T-helper 2 cell treated with Interferon-gamma antibody and Interleukin-4, amounts not matched to agents 5 μg/mL and 100 μg/mL, for 36 hours (primary cell): Measurements from ENCODE around the gene SUV39H2.

ENCODE experiments used
- DNase-seq: peaks from one replicate; pipeline ENCODE4 v3.0.0; 2021; ENCODE audit warnings: low spot score
- H3K27ac Mint-ChIP-seq: one replicate; pipeline ENCODE4 v1.8.0; 2021; ENCODE audit warnings: mild to moderate bottlenecking, mixed read lengths
- H3K27me3 Mint-ChIP-seq: one replicate; pipeline ENCODE4 v1.8.0; 2021; ENCODE audit warnings: low read depth, mixed read lengths
- H3K36me3 Mint-ChIP-seq: one replicate; pipeline ENCODE4 v1.8.0; 2021; ENCODE audit warnings: low read depth, mixed read lengths
- H3K4me1 Mint-ChIP-seq: one replicate; pipeline ENCODE4 v1.8.0; 2021; ENCODE audit warnings: low read depth, mixed read lengths
- H3K4me3 Mint-ChIP-seq: one replicate; pipeline ENCODE4 v1.8.0; 2022; ENCODE audit warnings: mild to moderate bottlenecking, moderate library complexity, mixed read lengths
- H3K9me3 Mint-ChIP-seq: one replicate; pipeline ENCODE4 v1.8.0; 2021; ENCODE audit warnings: mixed read lengths

Gene SUV39H2, protein sequence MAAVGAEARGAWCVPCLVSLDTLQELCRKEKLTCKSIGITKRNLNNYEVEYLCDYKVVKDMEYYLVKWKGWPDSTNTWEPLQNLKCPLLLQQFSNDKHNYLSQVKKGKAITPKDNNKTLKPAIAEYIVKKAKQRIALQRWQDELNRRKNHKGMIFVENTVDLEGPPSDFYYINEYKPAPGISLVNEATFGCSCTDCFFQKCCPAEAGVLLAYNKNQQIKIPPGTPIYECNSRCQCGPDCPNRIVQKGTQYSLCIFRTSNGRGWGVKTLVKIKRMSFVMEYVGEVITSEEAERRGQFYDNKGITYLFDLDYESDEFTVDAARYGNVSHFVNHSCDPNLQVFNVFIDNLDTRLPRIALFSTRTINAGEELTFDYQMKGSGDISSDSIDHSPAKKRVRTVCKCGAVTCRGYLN

DNA sequence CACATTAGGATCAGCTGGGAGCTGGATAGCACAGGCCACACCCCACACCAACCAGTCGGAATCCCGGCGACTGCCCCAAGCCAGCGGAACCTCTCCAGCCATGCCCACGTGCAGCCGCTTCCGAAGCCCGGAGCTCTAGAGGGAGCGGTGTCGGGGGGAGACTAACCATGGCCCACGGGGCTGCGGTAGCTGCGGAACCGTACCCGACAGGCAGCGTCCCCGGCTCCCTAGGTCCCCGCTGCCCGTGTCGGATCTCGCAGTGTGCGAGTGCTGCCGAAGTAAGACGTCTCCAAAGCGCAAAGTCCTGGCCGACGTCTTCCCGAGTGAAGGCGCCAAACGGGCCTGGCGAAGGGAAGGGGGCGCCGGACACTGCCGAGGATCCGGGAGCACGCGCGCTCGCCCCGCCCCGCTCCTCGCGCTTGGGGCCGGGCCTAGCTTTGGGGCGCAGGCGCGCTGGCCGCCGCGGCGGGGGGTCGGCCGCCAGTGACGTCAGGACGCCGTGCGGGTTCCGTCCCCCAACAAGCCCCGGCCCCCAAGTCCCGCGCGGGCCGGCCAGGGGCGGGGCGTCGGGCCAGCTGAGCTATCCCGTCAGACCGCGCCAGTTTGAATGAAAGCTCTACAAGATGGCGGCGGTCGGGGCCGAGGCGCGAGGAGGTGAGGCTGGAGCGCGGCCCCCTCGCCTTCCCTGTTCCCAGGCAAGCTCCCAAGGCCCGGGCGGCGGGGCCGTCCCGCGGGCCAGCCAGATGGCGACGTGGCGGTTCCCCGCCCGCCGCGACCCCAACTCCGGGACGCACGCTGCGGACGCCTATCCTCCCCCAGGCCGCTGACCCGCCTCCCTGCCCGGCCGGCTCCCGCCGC is at the start of gene SUV39H2:
SUV39H2 (plus strand) TSS at position 601 of the 858 bp plus-strand sequence; CDS start at position 624, 23 bp downstream.
- H3K4me3 Mint-ChIP-seq = peak within 1 kb of the TSS; percentile 97

DNA sequence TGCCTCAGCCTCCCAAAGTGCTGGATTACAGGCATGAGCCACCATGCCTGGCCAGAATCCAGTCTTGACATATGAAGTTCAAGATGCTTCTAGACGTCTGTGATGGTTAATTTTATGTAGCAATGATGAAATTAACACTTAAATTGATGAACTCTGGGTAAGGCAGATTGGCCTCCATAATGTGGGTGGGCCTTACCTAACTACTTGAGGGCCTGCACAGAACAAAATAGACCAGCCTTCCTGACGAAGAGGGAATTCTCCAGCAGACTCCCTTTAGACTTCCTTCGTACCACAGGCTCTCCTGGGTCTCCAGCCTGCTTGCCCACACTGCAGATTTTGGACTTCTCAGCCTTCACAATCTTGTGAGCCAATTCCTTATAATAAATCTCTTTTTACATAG is 45.6 kb upstream of the SUV39H2 start:
- no peaks in the 10 kb centered on the region for H3K9me3 Mint-ChIP-seq
- DNase-seq = no peak
- no peaks in the 10 kb centered on the region for H3K27me3 Mint-ChIP-seq
- no peak overlapping the region for H3K27ac Mint-ChIP-seq
- H3K36me3 Mint-ChIP-seq = no peaks in the 10 kb centered on the region
- H3K4me3 Mint-ChIP-seq = no peak overlapping the region
- H3K4me1 Mint-ChIP-seq = peaks cover 7% of the 10 kb centered on the region

More for the DNA sequence above, at the start of gene SUV39H2:
- Mint-ChIP-seq H3K9me3 (no peaks in the 10 kb centered on the region), H3K4me1 (peaks cover 40% of the 10 kb centered on the region), H3K27me3 (no peaks in the 10 kb centered on the region), H3K36me3 (peaks cover 14% of the 10 kb centered on the region), H3K27ac (peak within 1 kb of the TSS; percentile 88)
- peak; percentile 95 for DNase-seq

DNA sequence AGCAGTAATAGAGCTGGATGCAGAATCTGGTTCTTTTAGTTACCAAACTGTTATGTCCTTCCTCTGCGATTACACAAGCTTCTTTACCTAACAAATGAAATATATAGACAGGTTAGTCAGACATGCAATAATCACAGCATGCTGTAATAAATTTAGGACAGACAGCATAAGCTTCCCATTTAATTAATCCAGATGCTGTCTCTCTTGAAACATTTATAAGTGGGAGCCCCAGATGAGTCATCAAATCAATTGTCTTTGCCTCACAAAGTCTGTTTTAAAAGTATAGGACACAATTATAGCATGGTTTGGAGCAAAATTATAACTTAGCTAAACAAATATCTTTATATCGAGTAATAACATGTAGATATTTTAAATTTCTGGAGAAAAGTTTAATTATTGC is 42.5 kb upstream of the SUV39H2 start:
- Mint-ChIP-seq H3K9me3 (no peaks in the 10 kb centered on the region), H3K4me3 (no peak overlapping the region), H3K36me3 (peaks cover 16% of the 10 kb centered on the region), H3K4me1 (peaks cover 23% of the 10 kb centered on the region), H3K27ac (no peak overlapping the region), H3K27me3 (no peaks in the 10 kb centered on the region)
- no peak for DNase-seq

DNA sequence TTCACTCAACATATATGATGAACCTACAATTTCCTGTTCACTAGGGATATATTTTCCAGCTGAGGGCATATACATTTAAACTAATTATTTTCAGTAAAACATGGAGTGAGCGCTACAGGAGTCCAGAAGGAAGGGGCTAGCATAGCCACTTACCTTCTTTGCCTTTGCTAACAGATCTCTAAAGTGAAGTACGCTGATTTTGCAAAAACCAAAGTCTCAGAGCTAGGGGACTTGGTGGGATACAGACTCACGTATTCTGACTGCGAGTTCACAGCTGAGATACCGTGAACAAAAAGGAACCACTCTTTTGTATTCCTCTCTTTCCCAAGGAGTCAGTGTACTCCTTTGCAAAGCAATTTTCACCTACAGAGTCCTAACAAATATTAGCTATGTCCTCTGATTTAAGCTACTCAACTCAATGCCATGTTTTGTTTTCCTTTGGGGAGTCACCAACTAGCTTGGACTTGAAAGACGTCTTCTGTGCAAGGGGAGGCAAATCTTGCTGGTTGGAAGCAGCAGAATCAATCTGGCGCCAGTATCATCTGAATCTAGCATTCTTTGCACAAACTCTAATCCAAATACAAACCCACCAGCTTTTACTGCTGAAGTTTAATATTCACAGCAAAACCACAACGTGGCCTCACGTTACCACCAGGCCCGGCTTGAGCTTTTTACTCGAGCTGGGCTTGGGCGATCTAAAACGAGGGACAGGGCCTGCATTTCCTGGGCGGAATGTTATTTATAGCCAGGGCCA is 41.5 kb upstream of the SUV39H2 start:
- Mint-ChIP-seq H3K27ac (peak overlapping the region; percentile 95), H3K9me3 (no peaks in the 10 kb centered on the region), H3K4me3 (peak overlapping the region; percentile 92), H3K4me1 (peaks cover 23% of the 10 kb centered on the region), H3K27me3 (no peaks in the 10 kb centered on the region), H3K36me3 (peaks cover 25% of the 10 kb centered on the region)
- DNase-seq = no peak

DNA sequence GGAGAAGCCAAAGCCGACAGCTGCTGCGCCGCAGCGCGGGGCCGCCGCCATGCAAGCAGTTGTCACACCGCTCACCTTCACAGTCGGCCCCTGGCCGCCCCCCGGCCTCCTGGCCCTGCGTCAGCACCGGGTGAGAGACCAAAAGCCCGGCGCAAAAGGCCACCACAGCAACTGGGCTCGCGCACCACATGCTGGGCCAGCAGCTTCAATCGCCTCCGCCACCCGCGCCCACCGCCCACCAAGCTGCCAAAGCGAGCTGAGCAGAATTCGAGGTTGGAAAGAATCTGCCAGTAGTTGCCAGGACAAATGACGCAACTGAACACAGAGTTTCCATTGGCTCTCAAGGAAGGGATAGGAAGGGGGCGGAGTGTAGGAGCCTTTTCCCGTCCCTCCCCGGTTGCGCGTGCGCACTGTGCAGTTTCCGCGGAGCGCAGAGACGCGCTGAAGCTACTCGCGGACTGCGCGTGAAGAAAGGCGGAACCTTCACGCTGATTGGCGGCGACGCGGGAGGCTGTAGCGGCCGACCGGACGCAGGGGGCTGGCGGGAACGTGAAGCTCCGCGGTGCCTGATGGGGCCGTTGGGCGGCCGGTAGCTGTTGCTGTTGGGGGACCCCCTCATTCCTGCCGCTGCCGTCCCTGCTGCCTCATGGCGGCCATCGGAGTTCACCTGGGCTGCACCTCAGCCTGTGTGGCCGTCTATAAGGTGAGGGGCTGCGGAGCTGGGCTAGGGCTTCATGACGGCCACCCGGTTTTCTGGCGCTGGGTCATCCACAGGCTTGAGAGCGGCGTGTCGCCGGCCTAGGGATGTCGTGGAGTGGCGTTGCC is 40.7 kb upstream of the SUV39H2 start, which contains the start of the genes CDNF, HSPA14 and MSANTD7:
CDNF (minus strand) TSS at position 281 of the 825 bp plus-strand sequence; CDS start at position 190, 91 bp downstream.
HSPA14 (plus strand) TSS at position 550 of the 825 bp plus-strand sequence; CDS start at position 647, 97 bp downstream.
MSANTD7 (plus strand) TSS at position 550 of the 825 bp plus-strand sequence. CDS start 3,979 bp downstream, outside the sequence.
- Mint-ChIP-seq H3K36me3 (peaks cover 29% of the 10 kb centered on the region), H3K27me3 (no peaks in the 10 kb centered on the region), H3K27ac (peak within 1 kb of the TSS; percentile 95), H3K9me3 (no peaks in the 10 kb centered on the region), H3K4me3 (peak within 1 kb of the TSS; percentile 92), H3K4me1 (peaks cover 23% of the 10 kb centered on the region)
- DNase-seq = peak; percentile 100

DNA sequence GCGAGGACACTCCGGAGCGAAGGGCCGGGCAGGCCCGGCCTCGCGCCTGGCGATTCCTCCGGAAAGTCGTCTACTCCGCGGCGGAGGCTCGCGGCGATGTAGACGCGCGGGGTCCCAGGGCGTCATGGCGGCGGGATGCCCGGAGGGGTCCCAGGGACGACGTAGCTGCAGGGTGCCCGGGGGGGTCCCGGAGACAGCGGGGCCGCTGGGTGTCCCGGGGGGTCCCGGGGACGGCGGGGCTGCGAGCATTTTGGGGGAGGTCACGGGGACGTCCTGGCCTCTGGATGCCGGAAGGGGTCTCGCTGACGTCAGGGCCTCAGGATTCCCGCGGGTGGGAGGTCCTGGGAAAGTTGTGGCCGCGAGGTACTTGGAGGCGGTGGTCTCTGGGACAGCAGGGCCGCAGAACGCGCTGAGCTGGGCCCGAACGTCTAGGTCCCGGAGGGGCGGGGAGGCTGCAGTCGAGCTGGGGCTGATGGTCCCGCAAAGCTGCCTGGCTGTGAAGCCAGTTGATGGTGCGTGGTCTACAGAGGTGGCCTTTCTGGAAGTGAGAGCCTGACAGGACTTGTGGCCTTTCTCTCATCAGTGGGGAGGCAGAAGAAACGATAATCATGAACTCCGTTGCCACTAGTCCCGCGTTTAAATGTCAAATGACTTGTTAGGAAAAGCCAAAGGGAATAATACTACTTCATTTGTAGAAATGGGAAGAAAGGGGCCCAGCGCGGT is 39.9 kb upstream of the SUV39H2 start:
- Mint-ChIP-seq H3K27me3 (no peaks in the 10 kb centered on the region), H3K27ac (peak overlapping the region; percentile 95), H3K4me1 (peaks cover 23% of the 10 kb centered on the region), H3K36me3 (peaks cover 33% of the 10 kb centered on the region), H3K9me3 (no peaks in the 10 kb centered on the region), H3K4me3 (peak overlapping the region; percentile 92)
- peak; percentile 26 for DNase-seq

DNA sequence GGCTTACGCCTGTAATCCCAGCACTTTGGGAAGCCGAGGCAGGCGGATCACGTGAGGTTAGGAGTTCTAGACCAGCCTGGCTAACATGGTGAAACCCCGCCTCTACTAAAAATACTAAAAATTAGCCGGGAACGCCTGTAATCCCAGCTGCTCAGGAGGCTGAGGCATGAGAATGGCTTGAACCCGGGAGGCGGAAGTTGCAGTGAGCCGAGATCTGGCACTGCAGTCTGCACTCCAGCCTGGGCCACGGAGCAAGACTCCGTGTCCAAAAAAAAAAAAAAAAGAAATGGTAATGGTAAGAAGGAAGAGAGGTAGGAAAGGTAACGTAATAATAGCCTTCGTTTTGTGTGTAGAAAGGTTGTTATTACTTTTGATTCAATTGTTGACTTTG is 39.4 kb upstream of the SUV39H2 start:
- H3K4me1 Mint-ChIP-seq = peaks cover 23% of the 10 kb centered on the region
- no peaks in the 10 kb centered on the region for H3K27me3 Mint-ChIP-seq
- H3K27ac Mint-ChIP-seq = peak overlapping the region; percentile 81
- no peak for DNase-seq
- peak overlapping the region; percentile 92 for H3K4me3 Mint-ChIP-seq
- H3K9me3 Mint-ChIP-seq = no peaks in the 10 kb centered on the region
- H3K36me3 Mint-ChIP-seq = peaks cover 37% of the 10 kb centered on the region

DNA sequence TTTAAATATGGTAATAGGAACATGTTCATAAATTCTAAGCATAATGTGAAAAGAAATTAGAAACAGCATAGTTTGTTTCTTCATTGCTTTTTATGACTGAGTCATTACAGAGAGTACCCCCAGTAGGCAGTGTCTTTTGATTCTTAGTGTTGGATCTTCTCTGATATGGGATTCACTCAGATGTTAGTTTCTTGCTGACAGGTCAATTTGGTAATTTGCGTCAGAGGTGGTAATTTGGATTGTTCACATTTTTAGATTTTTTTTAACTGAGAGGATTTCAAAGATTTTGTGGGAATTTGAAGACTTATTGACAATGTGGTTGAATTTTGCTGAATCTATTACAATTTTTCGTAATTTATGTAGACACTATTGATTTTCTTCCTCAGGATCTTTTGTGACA is 38.5 kb upstream of the SUV39H2 start:
- peak overlapping the region; percentile 72 for H3K4me3 Mint-ChIP-seq
- H3K27ac Mint-ChIP-seq = peak overlapping the region; percentile 62
- no peaks in the 10 kb centered on the region for H3K27me3 Mint-ChIP-seq

DNA sequence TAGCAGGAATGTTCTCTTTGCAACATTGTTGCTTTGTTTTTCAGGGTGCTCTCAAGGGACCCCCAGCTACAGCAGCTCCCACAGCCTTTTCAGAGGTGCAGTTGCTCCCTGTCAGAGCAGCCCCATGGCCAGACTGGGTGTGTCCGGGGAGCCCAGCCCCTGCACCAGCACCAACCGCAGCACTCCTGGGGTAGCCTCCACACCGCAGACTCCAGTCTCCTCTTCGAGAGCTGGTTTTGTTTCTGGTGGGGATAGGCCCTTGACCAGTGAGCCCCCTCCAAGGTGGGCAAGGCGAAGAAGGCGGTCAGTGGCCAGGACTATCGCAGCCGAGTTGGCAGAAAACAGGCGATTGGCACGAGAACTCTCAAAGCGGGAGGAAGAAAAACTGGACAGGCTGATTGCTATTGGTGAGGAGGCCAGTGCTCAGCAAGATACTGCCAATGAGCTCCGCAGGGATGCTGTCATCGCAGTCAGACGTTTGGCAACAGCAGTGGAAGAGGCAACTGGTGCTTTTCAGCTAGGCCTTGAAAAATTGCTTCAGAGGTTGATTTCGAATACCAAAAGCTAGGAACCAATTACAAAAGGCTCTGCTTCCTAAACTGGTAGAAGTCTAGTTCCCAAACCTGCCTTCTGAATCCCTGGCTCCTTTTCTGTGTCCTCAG is 35.2 kb upstream of the SUV39H2 start:
- Mint-ChIP-seq H3K4me3 (no peak overlapping the region), H3K27me3 (no peaks in the 10 kb centered on the region), H3K36me3 (peaks cover 47% of the 10 kb centered on the region), H3K4me1 (peaks cover 16% of the 10 kb centered on the region), H3K9me3 (no peaks in the 10 kb centered on the region), H3K27ac (no peak overlapping the region)
- DNase-seq = no peak

More for the DNA sequence above, 38.5 kb upstream of the SUV39H2 start:
- Mint-ChIP-seq H3K9me3 (no peaks in the 10 kb centered on the region), H3K4me1 (peaks cover 23% of the 10 kb centered on the region), H3K36me3 (peaks cover 45% of the 10 kb centered on the region)
- DNase-seq = no peak

DNA sequence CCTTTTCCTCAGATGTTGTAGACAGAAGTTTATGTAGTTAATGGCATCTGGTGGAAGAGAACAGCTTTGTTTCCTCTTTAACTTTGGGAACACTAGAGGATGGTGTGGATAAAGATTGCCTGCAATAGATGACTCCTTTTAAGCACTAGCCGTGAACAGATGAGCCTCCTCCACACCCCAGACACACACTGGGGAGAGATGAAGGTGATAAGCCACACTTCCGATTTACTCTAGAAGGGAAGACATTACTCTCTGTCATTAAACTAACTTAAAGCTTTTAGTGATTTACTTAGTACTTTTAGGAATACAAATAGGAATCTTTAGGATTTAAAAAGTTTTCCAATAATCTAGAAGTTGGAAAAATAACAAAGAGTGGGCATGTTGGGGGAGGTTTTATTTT is 33.7 kb upstream of the SUV39H2 start:
- Mint-ChIP-seq H3K36me3 (peaks cover 45% of the 10 kb centered on the region), H3K27ac (no peak overlapping the region), H3K4me3 (no peak overlapping the region), H3K27me3 (no peaks in the 10 kb centered on the region), H3K9me3 (no peaks in the 10 kb centered on the region), H3K4me1 (peaks cover 5% of the 10 kb centered on the region)
- DNase-seq = no peak

DNA sequence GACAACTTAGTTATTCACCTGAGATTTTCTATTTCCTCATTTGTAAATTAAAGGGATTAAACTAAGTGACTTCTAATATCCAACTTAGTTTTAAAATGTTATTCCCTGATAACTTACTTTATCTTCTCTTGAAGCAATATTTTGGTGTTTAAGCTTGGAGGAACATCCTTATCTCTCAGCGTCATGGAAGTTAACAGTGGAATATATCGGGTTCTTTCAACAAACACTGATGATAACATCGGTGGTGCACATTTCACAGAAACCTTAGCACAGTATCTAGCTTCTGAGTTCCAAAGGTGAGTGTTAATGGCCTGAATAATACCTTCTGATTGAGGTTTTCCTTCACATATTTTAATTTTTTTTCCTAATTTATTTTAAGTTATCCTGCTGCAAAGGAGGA is 26.4 kb upstream of the SUV39H2 start:
- Mint-ChIP-seq H3K36me3 (peaks cover 32% of the 10 kb centered on the region), H3K27me3 (no peaks in the 10 kb centered on the region), H3K4me3 (no peak overlapping the region), H3K4me1 (no peaks in the 10 kb centered on the region), H3K27ac (no peak overlapping the region), H3K9me3 (no peaks in the 10 kb centered on the region)
- no peak for DNase-seq

DNA sequence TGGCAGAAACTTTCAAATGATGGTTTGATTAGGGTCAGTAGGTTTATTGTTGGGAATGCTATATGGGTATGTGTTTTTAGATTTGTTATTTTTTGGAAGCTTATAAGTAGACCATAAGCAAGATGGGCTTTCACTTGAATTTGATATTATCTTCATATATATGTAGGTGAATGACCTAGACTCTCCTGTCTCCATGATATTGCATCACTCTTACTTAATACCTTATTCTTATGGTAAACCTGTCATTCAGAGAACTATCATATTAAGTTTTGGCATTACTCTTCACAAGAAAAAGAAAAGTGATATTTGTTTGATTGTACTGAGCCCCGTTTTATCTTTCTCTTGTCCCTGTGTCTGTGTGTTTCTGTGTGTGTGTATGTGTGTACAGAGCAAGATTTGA is 23.2 kb upstream of the SUV39H2 start:
- no peaks in the 10 kb centered on the region for H3K4me1 Mint-ChIP-seq
- H3K27me3 Mint-ChIP-seq = no peaks in the 10 kb centered on the region
- no peak for DNase-seq
- H3K27ac Mint-ChIP-seq = no peak overlapping the region
- no peaks in the 10 kb centered on the region for H3K9me3 Mint-ChIP-seq
- H3K36me3 Mint-ChIP-seq = peaks cover 38% of the 10 kb centered on the region
- no peak overlapping the region for H3K4me3 Mint-ChIP-seq
